Thyroid gland (tissue), 4 donors: ENCODE results near the gene CSMD2.

Experiments
- CTCF ChIP-seq, 6 experiments: fragments of 200-600 bp in 3 of 6; fragments of 450-650 bp in 3 of 6; sonication (generic) in 3 of 6; IDR thresholded peaks; one replicate each; pipeline ENCODE4 v1.5.1; 2016 to 2019; ENCODE audit warnings: antibody characterized with exemption in 6 of 6, mild to moderate bottlenecking in 2 of 6, inconsistent platforms in 1 of 6, moderate library complexity in 1 of 6
- POLR2A ChIP-seq, 2 donors: fragments of 450-650 bp; IDR thresholded peaks; one replicate each; pipeline ENCODE4 v1.6.1; 2017; ENCODE audit warnings: antibody characterized with exemption in 2 of 2, mild to moderate bottlenecking in 2 of 2, moderate library complexity in 1 of 2

- TF ChIP-seq CTCF (IDR thresholded peaks at IDR 0.05) (no peak), POLR2A (IDR thresholded peaks at IDR 0.05) (no peak)
Measured at GRCh38 chr1:34018285-34018684, 146.7 kb downstream of the CSMD2 start.
